Mononuclear cell (primary cell): ENCODE measurements around the gene ATP2A3. TPM values are rescaled to one million over a fixed set of nuclear protein-coding genes. Genes with fewer than 3 reads are reported as not detected.

Source experiments
- H3K27me3 ChIP-seq: 2 replicates; pipeline ENCODE4 v1.6.0; 2011; ENCODE audit warnings: low read length, control low read depth; ENCODE audit not compliant: insufficient read depth
- H3K4me1 ChIP-seq: 2 replicates; pipeline ENCODE4 v1.5.1; 2011; ENCODE audit warnings: mild to moderate bottlenecking, low read length, control low read depth; ENCODE audit not compliant: insufficient read depth
- H3K4me3 ChIP-seq: 2 replicates; pipeline ENCODE4 v1.5.1; 2011; ENCODE audit warnings: mild to moderate bottlenecking, low read length, moderate library complexity
- H3K9me3 ChIP-seq: 2 replicates; pipeline ENCODE4 v1.5.1; 2011; ENCODE audit warnings: low read depth, mild to moderate bottlenecking, control low read depth, low read length
- total RNA-seq: library from RNA; depleted of rRNA; stranded (reverse); fragments of >200 nt; gene quantifications from one replicate; pipeline ENCODE4 v1.2.3, GENCODE V29; 2012

The ATP2A3 gene
- total RNA-seq, 1 donor = 76.6 TPM

- H3K4me1 ChIP-seq = no peaks in the 10 kb centered on the region
- no peaks in the 10 kb centered on the region for H3K27me3 ChIP-seq
- no peak overlapping the region for H3K4me3 ChIP-seq
- H3K9me3 ChIP-seq = no peaks in the 10 kb centered on the region
Measured at GRCh38 chr17:3944485-3945388, 19.5 kb downstream of the ATP2A3 start.

DNA sequence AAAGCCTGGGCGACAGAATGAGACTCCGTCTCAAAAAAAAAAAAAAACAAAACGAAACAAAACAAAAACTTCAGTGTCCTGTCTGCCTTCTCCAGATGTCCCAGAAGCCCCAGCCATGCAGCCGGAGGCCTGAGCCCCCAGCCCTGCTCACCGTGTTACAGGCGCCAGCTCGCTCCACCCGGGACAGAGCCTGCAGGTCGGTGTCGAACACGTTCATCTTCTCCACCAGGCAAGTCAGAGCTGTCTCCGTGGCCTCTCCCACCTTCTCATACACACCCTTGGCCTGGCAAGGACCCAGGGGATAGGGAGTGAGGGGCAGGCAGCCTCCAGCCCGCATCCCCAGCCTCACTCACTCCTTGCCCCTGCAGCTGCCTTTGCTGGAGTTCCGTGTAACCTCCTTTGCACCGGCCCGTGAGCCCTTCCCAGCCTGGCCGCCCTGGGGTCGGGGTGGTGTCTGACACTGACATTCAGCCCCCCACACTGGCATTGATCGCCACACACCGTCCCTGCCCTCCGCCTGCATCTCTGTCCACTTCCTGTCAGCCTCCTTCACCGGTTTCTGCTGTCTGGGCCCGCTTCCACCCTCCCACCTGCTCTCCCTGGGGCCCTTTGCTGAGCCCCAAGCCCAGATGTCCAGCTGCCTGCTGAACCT lies 20.9 kb downstream of the ATP2A3 start:
- no peak overlapping the region for H3K4me3 ChIP-seq
- H3K9me3 ChIP-seq = no peaks in the 10 kb centered on the region
- no peaks in the 10 kb centered on the region for H3K27me3 ChIP-seq
- H3K4me1 ChIP-seq = no peaks in the 10 kb centered on the region

- Histone ChIP-seq H3K27me3 (no peaks in the 10 kb centered on the region), H3K4me3 (no peak overlapping the region), H3K4me1 (no peaks in the 10 kb centered on the region), H3K9me3 (no peaks in the 10 kb centered on the region)
Measured at GRCh38 chr17:3940965-3941698, 23.1 kb downstream of the ATP2A3 start.

GRCh38 chr17:3937359-3937758 lies 26.9 kb downstream of the ATP2A3 start:
- no peaks in the 10 kb centered on the region for H3K9me3 ChIP-seq
- H3K27me3 ChIP-seq = no peaks in the 10 kb centered on the region
- H3K4me1 ChIP-seq = no peaks in the 10 kb centered on the region
- no peak overlapping the region for H3K4me3 ChIP-seq

- Histone ChIP-seq H3K27me3 (no peaks in the 10 kb centered on the region), H3K9me3 (no peaks in the 10 kb centered on the region), H3K4me1 (no peaks in the 10 kb centered on the region), H3K4me3 (no peak overlapping the region)
Measured at GRCh38 chr17:3935825-3936355, 28.3 kb downstream of the ATP2A3 start.

DNA sequence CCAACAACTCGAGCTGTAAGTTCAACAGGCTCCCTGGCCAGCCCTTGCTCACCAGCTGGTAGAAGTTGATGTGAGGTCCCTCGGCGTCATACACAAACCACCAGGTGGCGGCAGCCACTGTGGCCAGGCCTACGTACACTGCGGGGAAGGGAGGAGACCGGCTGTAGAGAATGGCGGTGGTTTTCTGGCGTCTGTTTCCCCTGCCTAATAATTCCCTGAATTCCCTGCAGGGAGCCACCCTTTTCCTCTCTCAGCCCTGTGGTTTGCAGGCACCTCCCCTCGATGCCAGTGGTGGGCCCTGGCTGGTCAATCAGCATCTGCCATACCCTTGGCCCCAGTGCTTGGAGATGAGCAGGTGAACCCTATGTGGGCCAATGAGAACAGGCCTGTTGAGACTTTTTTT lies 29.1 kb downstream of the ATP2A3 start:
- Histone ChIP-seq H3K4me1 (no peaks in the 10 kb centered on the region), H3K9me3 (no peaks in the 10 kb centered on the region)

DNA sequence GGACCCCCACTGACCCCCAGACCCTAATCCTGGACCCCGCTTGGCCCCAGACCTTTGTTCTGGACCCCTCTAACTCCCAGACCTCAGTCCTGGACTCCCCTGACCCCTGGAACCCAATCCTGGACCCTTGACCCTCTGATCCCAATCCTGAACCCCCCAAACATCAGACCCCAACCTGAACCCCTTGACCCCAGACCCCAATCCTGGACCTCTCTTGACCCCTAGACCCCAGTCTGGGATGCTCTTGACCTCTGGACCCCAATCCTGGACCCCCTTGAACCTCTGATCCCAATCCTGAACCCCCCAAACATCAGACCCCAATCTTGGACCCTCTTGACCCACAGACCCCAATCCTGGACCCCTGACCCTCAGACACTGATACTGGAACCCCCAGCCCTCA lies 34.5 kb downstream of the ATP2A3 start:
- no peak overlapping the region for H3K4me3 ChIP-seq

More for the DNA sequence above, 29.1 kb downstream of the ATP2A3 start:
- Histone ChIP-seq H3K4me3 (no peak overlapping the region), H3K27me3 (no peaks in the 10 kb centered on the region)

GRCh38 chr17:3929181-3929580 lies 35.1 kb downstream of the ATP2A3 start:
- Histone ChIP-seq H3K4me3 (no peak overlapping the region), H3K9me3 (no peaks in the 10 kb centered on the region), H3K4me1 (no peaks in the 10 kb centered on the region), H3K27me3 (no peaks in the 10 kb centered on the region)

More for the DNA sequence above, 34.5 kb downstream of the ATP2A3 start:
- Histone ChIP-seq H3K27me3 (no peaks in the 10 kb centered on the region), H3K9me3 (no peaks in the 10 kb centered on the region), H3K4me1 (no peaks in the 10 kb centered on the region)

DNA sequence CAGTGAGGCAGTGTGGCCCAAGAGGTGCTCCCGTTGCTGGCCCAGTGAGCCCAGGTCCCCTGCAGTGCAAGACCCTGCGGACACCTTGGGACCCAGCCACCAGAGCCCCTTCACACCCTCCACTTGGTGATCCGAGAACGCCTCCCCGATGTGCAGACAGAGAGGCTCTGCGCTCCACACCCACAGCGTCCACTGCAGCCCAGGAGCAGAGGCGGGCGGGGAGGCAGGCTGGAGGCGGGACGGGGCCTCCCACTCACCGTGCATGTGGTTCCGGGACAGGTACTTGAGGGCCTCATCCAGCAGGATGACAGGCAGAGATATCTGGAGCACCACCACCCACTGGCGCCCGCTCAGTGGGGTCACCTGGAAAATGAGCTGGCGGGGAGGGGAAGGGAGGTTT lies 35.8 kb downstream of the ATP2A3 start:
- Histone ChIP-seq H3K4me1 (no peaks in the 10 kb centered on the region), H3K4me3 (no peak overlapping the region), H3K9me3 (no peaks in the 10 kb centered on the region), H3K27me3 (no peaks in the 10 kb centered on the region)

DNA sequence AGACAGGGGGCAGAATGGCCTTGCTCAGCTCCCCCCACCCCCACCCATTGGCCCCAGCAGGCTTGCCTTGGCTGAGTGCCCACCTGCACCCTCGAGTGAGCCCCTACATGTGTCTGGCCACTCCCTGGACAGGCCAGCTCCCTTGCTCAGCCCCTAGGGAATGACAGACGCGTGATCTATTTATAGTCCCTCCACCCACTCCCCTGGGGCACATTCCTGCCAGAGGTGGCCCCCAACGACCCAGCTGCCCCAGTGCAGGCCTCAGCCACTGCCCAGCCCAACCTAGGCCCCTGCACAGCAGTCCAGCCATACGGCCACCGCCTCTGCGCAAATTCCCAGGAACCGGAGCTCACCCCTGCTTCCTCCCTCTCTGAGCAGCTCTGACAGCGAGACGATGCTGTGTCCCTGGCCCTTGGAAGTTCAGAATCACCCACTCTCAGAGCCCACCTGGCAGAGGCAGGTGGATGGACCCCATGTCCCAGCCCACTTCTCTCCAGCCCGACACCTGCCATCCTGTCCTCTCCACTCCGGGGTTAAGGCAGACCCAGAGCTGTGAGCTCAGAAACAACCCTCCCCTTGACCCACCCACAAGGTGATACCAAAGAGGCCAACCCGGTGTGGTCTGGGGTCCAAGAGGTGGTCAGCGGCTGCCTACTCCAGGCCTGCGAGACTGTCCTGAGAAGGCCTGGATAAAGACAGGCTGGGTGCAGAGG lies 36.5 kb downstream of the ATP2A3 start:
- Histone ChIP-seq H3K4me3 (no peak overlapping the region), H3K27me3 (no peaks in the 10 kb centered on the region), H3K9me3 (no peaks in the 10 kb centered on the region), H3K4me1 (no peaks in the 10 kb centered on the region)

DNA sequence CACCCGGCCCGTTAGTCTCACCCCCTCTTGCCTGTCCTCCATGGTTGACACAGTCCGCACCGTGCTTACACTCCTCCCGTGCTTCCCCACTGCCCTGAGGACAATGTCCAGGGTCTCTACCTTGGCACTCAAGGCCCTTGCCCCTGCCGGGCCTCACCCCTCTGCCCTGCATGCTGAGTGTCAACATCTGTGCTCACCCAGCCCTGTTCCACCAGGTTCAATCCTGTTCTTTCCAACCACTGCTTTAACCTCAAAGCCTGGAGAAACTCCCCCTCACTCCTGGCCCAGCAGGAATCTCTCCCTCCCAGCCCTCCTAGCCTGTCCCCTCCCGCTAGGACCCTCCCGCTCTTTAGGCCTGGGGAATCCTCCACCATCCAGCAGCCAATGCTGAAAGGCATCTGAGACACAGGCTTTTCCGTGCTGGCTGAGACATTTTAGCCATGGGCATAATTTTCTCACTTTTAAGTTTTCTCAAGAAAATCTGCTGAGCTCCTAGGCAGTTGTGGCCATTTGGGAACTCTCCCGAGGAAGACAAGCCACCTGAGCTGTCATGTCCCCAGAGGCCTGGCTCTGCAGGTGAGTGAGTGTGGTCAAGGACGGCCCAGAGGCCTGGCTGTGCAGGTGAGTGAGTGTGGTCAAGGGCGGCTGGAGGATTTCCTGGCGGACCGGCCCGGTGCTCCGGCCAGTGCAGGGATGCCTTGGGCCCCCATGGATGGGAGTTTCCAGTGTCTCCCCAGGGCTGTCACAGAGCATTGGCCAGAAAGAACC lies 37.2 kb downstream of the ATP2A3 start:
- no peaks in the 10 kb centered on the region for H3K9me3 ChIP-seq
- H3K4me3 ChIP-seq = no peak overlapping the region
- H3K4me1 ChIP-seq = no peaks in the 10 kb centered on the region
- H3K27me3 ChIP-seq = no peaks in the 10 kb centered on the region

DNA sequence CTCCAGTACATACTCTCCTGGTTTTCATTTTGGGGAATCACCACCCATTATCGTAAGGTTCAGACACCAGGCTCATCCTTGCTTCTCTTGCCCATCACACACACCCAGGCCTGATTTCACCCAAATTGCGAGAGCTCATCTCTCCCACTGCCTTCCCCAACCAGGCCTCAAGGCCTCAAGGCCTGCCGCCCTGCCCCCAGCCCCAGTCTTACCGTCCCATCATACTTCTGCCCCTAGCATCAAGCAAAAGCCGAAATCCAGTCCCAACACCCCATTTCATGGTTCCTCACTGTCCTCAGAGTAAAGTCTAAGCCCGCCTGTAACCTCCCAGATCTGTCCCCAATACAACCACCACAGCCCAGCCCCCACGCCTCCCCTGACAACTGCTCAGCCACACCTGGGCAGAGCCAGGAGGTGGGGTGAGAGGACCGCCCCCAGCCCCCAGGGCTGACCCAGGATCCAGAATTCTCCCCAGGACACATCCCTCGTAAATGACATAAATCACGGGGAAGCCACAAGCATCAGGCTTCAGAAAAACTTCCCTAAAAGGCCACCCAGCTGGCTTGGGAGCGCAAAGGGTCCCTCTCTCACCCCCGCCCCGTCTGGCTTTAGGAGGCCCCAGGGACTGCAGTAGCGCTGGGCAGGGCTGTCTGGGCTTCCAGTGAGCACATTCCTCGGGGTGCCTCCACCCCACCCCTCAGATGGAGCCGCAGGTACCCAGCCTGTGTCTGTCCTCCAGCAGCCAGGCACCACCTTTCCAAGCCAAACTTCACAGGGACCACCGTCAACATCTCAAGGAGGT lies 38.4 kb downstream of the ATP2A3 start:
- Histone ChIP-seq H3K27me3 (no peaks in the 10 kb centered on the region), H3K9me3 (no peaks in the 10 kb centered on the region), H3K4me3 (no peak overlapping the region), H3K4me1 (no peaks in the 10 kb centered on the region)

- Histone ChIP-seq H3K4me1 (no peaks in the 10 kb centered on the region), H3K4me3 (no peak overlapping the region), H3K27me3 (no peaks in the 10 kb centered on the region), H3K9me3 (no peaks in the 10 kb centered on the region)
Measured at GRCh38 chr17:3924512-3925350, 39.5 kb downstream of the ATP2A3 start.
